ENCODE measurements around the gene FYTTD1.

- TF ChIP-seq CTCF (IDR thresholded peaks at IDR 0.05) (no peak), POLR2A (IDR thresholded peaks at IDR 0.05; ENCODE audit: low read depth) (no peak), EP300 (IDR thresholded peaks at IDR 0.05) (no peak), POLR2AphosphoS5 (IDR thresholded peaks at IDR 0.05) (no peak)
Measured at GRCh38 chr3:197734667-197735318, 14.9 kb upstream of the FYTTD1 start.
